Measurements from ENCODE around the gene RALGPS1.

- TF ChIP-seq, protein P1, sequence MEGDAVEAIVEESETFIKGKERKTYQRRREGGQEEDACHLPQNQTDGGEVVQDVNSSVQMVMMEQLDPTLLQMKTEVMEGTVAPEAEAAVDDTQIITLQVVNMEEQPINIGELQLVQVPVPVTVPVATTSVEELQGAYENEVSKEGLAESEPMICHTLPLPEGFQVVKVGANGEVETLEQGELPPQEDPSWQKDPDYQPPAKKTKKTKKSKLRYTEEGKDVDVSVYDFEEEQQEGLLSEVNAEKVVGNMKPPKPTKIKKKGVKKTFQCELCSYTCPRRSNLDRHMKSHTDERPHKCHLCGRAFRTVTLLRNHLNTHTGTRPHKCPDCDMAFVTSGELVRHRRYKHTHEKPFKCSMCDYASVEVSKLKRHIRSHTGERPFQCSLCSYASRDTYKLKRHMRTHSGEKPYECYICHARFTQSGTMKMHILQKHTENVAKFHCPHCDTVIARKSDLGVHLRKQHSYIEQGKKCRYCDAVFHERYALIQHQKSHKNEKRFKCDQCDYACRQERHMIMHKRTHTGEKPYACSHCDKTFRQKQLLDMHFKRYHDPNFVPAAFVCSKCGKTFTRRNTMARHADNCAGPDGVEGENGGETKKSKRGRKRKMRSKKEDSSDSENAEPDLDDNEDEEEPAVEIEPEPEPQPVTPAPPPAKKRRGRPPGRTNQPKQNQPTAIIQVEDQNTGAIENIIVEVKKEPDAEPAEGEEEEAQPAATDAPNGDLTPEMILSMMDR (IDR thresholded peaks at IDR 0.05): no peak
- no peak for TF ChIP-seq POLR2A (IDR thresholded peaks at IDR 0.05)
- no peak for TF ChIP-seq POLR2AphosphoS5 (IDR thresholded peaks at IDR 0.05; ENCODE audit: insufficient read depth in 1 of 2, low read depth in 1 of 2)
These were observed 135.6 kb downstream of the RALGPS1 start for GRCh38 chr9:127050152-127050551.

Data from vagina (tissue), 2 donors.